ENCODE results near the gene TBL1Y. TPM values are rescaled to one million over a fixed set of nuclear protein-coding genes. Genes with fewer than 3 reads are reported as not detected.

TBL1Y gene
- total RNA-seq, 1 experiment from 2014 or later, result not detected

GRCh38 chrY:7094365-7094764 is 183.9 kb downstream of the TBL1Y start:
- Histone ChIP-seq H3K27ac (ENCODE audit: low read depth, low read length) (no peak overlapping the region), H3K27me3 (ENCODE audit: insufficient read depth, low read length) (no peaks in the 10 kb centered on the region), H3K4me3 (replicated peaks in 1 of 2; ENCODE audit: low read depth in 1 of 2, low read length in 2 of 2) (no peak overlapping the region), H3K4me2 (ENCODE audit: low read length) (no peak overlapping the region), H3K36me3 (ENCODE audit: control insufficient read depth in 1 of 2, insufficient read depth in 2 of 2, low read length in 2 of 2) (no peaks in the 10 kb centered on the region), H2AFZ (ENCODE audit: low read depth, low read length, poor library complexity, severe bottlenecking) (no peak overlapping the region), H4K20me1 (ENCODE audit: insufficient read depth) (no peaks in the 10 kb centered on the region), H3K9ac (ENCODE audit: low read length) (no peak overlapping the region), H3K9me3 (ENCODE audit: control insufficient read depth in 1 of 2, insufficient read depth in 1 of 2, low read depth in 1 of 2, low read length in 2 of 2) (no peaks in the 10 kb centered on the region), H3K79me2 (ENCODE audit: insufficient read depth, low read length) (no peaks in the 10 kb centered on the region), H3K4me1 (ENCODE audit: control insufficient read depth in 1 of 2, insufficient read depth in 2 of 2, low read length in 2 of 2) (no peaks in the 10 kb centered on the region), H3K9me2 (ENCODE audit: insufficient read depth) (no peaks in the 10 kb centered on the region)
- BruUV-seq (replicated peaks), result no TSS peak
- DNase-seq (ENCODE audit: low read depth, low spot score) (no peak), ATAC-seq (no peak)
- intact Hi-C loops (cut with micrococcal nuclease), result no loop called here
- TF ChIP-seq POLR2A (IDR thresholded peaks at IDR 0.05; ENCODE audit: borderline replicate concordance, extremely low read depth, insufficient read depth, insufficient read length) (no peak), CBX3 (IDR thresholded peaks at IDR 0.05; ENCODE audit: low read depth) (no peak), EZH2 (IDR thresholded peaks at IDR 0.05) (no peak)
- ChIA-PET RAD21 (ENCODE audit: low non-redundant PET in 1 of 2, low total read pairs in 2 of 2, uncharacterized antibody in 2 of 2, unreplicated experiment in 2 of 2) (no interaction called here), POLR2A (no interaction called here), CTCF (no interaction called here)

DNA sequence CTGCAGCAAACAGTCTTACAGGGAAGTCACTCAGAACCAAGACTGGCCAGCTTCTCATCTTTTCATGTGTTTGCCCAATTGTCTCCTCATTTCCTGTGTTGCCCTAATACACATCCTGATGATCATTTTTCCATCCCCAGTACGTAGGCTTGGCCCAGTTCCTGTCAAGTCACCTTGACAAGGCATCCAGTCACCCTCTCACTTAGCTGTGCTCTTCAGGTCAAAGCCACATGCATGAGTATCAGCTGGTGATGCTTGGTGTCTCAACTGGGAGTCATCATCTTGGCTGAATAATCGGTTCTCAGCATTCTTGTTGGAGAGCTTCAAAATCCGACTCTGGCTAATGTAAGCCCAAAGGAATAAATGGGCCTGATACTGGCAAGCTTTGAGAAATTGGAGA is 186.5 kb downstream of the TBL1Y start:
- H3K79me2 ChIP-seq (ENCODE audit: insufficient read depth, low read length), result no peaks in the 10 kb centered on the region
- no peaks in the 10 kb centered on the region for H3K36me3 ChIP-seq (ENCODE audit: control insufficient read depth in 1 of 2, insufficient read depth in 2 of 2, low read length in 2 of 2)
- no peak overlapping the region for H3K9ac ChIP-seq (ENCODE audit: low read length)
- no peak overlapping the region for H3K4me3 ChIP-seq (replicated peaks in 1 of 2; ENCODE audit: low read depth in 1 of 2, low read length in 2 of 2)
- no peaks in the 10 kb centered on the region for H3K27me3 ChIP-seq (ENCODE audit: insufficient read depth, low read length)
- no peak for ATAC-seq
- H3K9me2 ChIP-seq (ENCODE audit: insufficient read depth), result no peaks in the 10 kb centered on the region
- ChIA-PET CTCF (no interaction called here), RAD21 (ENCODE audit: low non-redundant PET in 1 of 2, low total read pairs in 2 of 2, uncharacterized antibody in 2 of 2, unreplicated experiment in 2 of 2) (no interaction called here), POLR2A (no interaction called here)
- H4K20me1 ChIP-seq (ENCODE audit: insufficient read depth), result no peaks in the 10 kb centered on the region
- H3K27ac ChIP-seq (ENCODE audit: low read depth, low read length), result no peak overlapping the region
- no peak for DNase-seq (ENCODE audit: low read depth, low spot score)
- intact Hi-C loops (cut with micrococcal nuclease), result no loop called here
- no peaks in the 10 kb centered on the region for H3K9me3 ChIP-seq (ENCODE audit: control insufficient read depth in 1 of 2, insufficient read depth in 1 of 2, low read depth in 1 of 2, low read length in 2 of 2)
- H3K4me1 ChIP-seq (ENCODE audit: control insufficient read depth in 1 of 2, insufficient read depth in 2 of 2, low read length in 2 of 2), result no peaks in the 10 kb centered on the region
- no TSS peak for BruUV-seq (replicated peaks)
- no peak overlapping the region for H3K4me2 ChIP-seq (ENCODE audit: low read length)
- H2AFZ ChIP-seq (ENCODE audit: low read depth, low read length, poor library complexity, severe bottlenecking), result no peak overlapping the region
- TF ChIP-seq POLR2A (IDR thresholded peaks at IDR 0.05; ENCODE audit: borderline replicate concordance, extremely low read depth, insufficient read depth, insufficient read length) (no peak), CTCF (IDR thresholded peaks at IDR 0.05 in 2 of 3, conservative IDR thresholded peaks at IDR 0.05 in 1 of 3; ENCODE audit: borderline replicate concordance in 1 of 3, insufficient read depth in 1 of 3, low read depth in 2 of 3, low read length in 2 of 3) (no peak), CBX3 (IDR thresholded peaks at IDR 0.05; ENCODE audit: low read depth) (no peak), MAX (IDR thresholded peaks at IDR 0.05) (no peak), YY1 (IDR thresholded peaks at IDR 0.05; ENCODE audit: extremely low read depth, insufficient replicate concordance, low read depth, low read length) (no peak), EGR1 (IDR thresholded peaks at IDR 0.05; ENCODE audit: low read depth) (no peak), FOSL1 (IDR thresholded peaks at IDR 0.05; ENCODE audit: low read depth) (no peak), ZNF274 (IDR thresholded peaks at IDR 0.05; ENCODE audit: low read depth, low read length) (no peak), SP1 (IDR thresholded peaks at IDR 0.05; ENCODE audit: low read depth) (no peak), SIN3A (IDR thresholded peaks at IDR 0.05; ENCODE audit: low read depth) (no peak), ELF1 (IDR thresholded peaks at IDR 0.05; ENCODE audit: borderline replicate concordance, low read depth) (no peak), RAD21 (IDR thresholded peaks at IDR 0.05; ENCODE audit: low read depth) (no peak), REST (IDR thresholded peaks at IDR 0.05; ENCODE audit: low read depth) (no peak), CEBPB (IDR thresholded peaks at IDR 0.05; ENCODE audit: low read depth) (no peak), SRF (IDR thresholded peaks at IDR 0.05; ENCODE audit: low read depth) (no peak)
- TF ChIP-seq, protein P1, sequence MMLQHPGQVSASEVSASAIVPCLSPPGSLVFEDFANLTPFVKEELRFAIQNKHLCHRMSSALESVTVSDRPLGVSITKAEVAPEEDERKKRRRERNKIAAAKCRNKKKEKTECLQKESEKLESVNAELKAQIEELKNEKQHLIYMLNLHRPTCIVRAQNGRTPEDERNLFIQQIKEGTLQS (IDR thresholded peaks at IDR 0.05), result no peak
